WTC11 (cell line): Measurements from ENCODE around the gene ZNF367. TPM values are rescaled to one million over a fixed set of nuclear protein-coding genes. Genes with fewer than 3 reads are reported as not detected.

Source experiments
- ATAC-seq: fragments of 200-7000 bp; cut with Tn5 transposase; 2 replicates; pipeline ENCODE4 v1.10.0; 2021; ENCODE audit warnings: mild to moderate bottlenecking, moderate library complexity
- CTCF ChIA-PET: fragments of 300-600 bp; sonication (Branson Sonifier 250); formaldehyde crosslinking; loops from one replicate; lab custom pipeline; 2021; ENCODE audit warnings: antibody characterized with exemption; lab: Charles Lee
- POLR2A ChIA-PET: fragments of 350-600 bp; sonication (Branson Sonifier 250); formaldehyde crosslinking; loops from one replicate; lab custom pipeline; 2021; ENCODE audit warnings: antibody characterized with exemption; lab: Charles Lee
- DNase-seq: peaks from one replicate; pipeline ENCODE4 v3.0.0; 2021; ENCODE audit warnings: low spot score
- H3K27ac Mint-ChIP-seq: 2 replicates; pipeline ENCODE4 v1.8.0; 2021; ENCODE audit warnings: mixed read lengths
- H3K27me3 Mint-ChIP-seq: 2 replicates; pipeline ENCODE4 v1.8.0; 2021; ENCODE audit warnings: low read depth, mild to moderate bottlenecking, moderate library complexity, mixed read lengths
- H3K36me3 Mint-ChIP-seq: 2 replicates; pipeline ENCODE4 v1.8.0; 2021; ENCODE audit warnings: mixed read lengths
- H3K4me1 Mint-ChIP-seq: 2 replicates; pipeline ENCODE4 v1.8.0; 2022; ENCODE audit warnings: mixed read lengths
- H3K4me3 Mint-ChIP-seq: 2 replicates; pipeline ENCODE4 v1.8.0; 2021; ENCODE audit warnings: mild to moderate bottlenecking, moderate library complexity, mixed read lengths
- H3K9me3 Mint-ChIP-seq: 2 replicates; pipeline ENCODE4 v1.8.0; 2021; ENCODE audit warnings: mixed read lengths
- ARID4B ChIP-seq: sonication (generic); formaldehyde crosslinking; IDR thresholded peaks from 2 replicates; pipeline ENCODE4 v1.8.0; 2023; ENCODE audit warnings: missing genetic modification reagents, mild to moderate bottlenecking, borderline replicate concordance
- CBFB ChIP-seq: sonication (generic); formaldehyde crosslinking; IDR thresholded peaks from 2 replicates; pipeline ENCODE4 v1.8.1; 2022; ENCODE audit warnings: mild to moderate bottlenecking, low read depth, missing genetic modification reagents
- ELF4 ChIP-seq: sonication (generic); formaldehyde crosslinking; IDR thresholded peaks from 2 replicates; pipeline ENCODE4 v1.8.1; 2022; ENCODE audit warnings: low read depth, mild to moderate bottlenecking, moderate library complexity, missing genetic modification reagents
- MLX ChIP-seq: sonication (generic); formaldehyde crosslinking; IDR thresholded peaks from 2 replicates; pipeline ENCODE4 v1.8.1; 2023; ENCODE audit warnings: mild to moderate bottlenecking, missing genetic modification reagents, moderate library complexity
- MYBL2 ChIP-seq: sonication (generic); formaldehyde crosslinking; IDR thresholded peaks from 2 replicates; pipeline ENCODE4 v1.8.1; 2023; ENCODE audit warnings: mild to moderate bottlenecking, moderate library complexity, missing genetic modification reagents
- NFATC4 ChIP-seq: fragments of 250-450 bp; sonication (Bioruptor Pico); IDR thresholded peaks from 2 replicates; pipeline ENCODE4 v1.9.0; 2021; ENCODE audit warnings: mild to moderate bottlenecking
- NR3C1 ChIP-seq: sonication (generic); formaldehyde crosslinking; conservative IDR thresholded peaks from 2 replicates; pipeline ENCODE4 v1.8.1; 2023; ENCODE audit warnings: low read depth, mild to moderate bottlenecking, missing genetic modification reagents
- PRRX2 ChIP-seq: fragments of 250-450 bp; sonication (Bioruptor Pico); IDR thresholded peaks from 2 replicates; pipeline ENCODE4 v1.8.0; 2021; ENCODE audit warnings: mild to moderate bottlenecking
- SOX15 ChIP-seq: fragments of 250-450 bp; sonication (Bioruptor Pico); IDR thresholded peaks from 2 replicates; pipeline ENCODE4 v1.9.0; 2021; ENCODE audit warnings: mild to moderate bottlenecking
- TCF7 ChIP-seq: sonication (generic); formaldehyde crosslinking; IDR thresholded peaks from 2 replicates; pipeline ENCODE4 v1.8.0; 2022; ENCODE audit warnings: mild to moderate bottlenecking, low read depth, missing genetic modification reagents, moderate library complexity
- USF1 ChIP-seq: sonication (generic); formaldehyde crosslinking; IDR thresholded peaks from 2 replicates; pipeline ENCODE4 v1.8.0; 2022; ENCODE audit warnings: mild to moderate bottlenecking, missing genetic modification reagents
- ZNF138 ChIP-seq: sonication (generic); formaldehyde crosslinking; conservative IDR thresholded peaks from 2 replicates; pipeline ENCODE4 v1.8.1; 2022; ENCODE audit warnings: mild to moderate bottlenecking, moderate library complexity, missing genetic modification reagents
- ZNF219 ChIP-seq: sonication (generic); formaldehyde crosslinking; IDR thresholded peaks from 2 replicates; pipeline ENCODE4 v1.8.0; 2023; ENCODE audit warnings: missing genetic modification reagents, mild to moderate bottlenecking, borderline replicate concordance
- ZNF317 ChIP-seq: sonication (generic); formaldehyde crosslinking; IDR thresholded peaks from 2 replicates; pipeline ENCODE4 v1.8.1; 2023; ENCODE audit warnings: low read depth, mild to moderate bottlenecking, moderate library complexity, missing genetic modification reagents, borderline replicate concordance
- ZNF423 ChIP-seq: fragments of 250-450 bp; sonication (Bioruptor Pico); IDR thresholded peaks from 2 replicates; pipeline ENCODE4 v2.1.2; 2022; ENCODE audit warnings: mild to moderate bottlenecking, moderate library complexity
- total RNA-seq: library from RNA; stranded (reverse); gene quantifications from 3 replicates; pipeline ENCODE4 v1.2.3, GENCODE V29; 2021
- TF ChIP-seq, protein P1 (sequence below): sonication (generic); formaldehyde crosslinking; IDR thresholded peaks from 2 replicates; pipeline ENCODE4 v1.8.1; 2023; ENCODE audit warnings: mild to moderate bottlenecking, missing genetic modification reagents
- TF ChIP-seq, protein P2 (sequence below): sonication (generic); formaldehyde crosslinking; IDR thresholded peaks from 2 replicates; pipeline ENCODE4 v1.8.1; 2022; ENCODE audit warnings: missing genetic modification reagents, borderline replicate concordance
- TF ChIP-seq, protein P3 (sequence below): sonication (generic); formaldehyde crosslinking; IDR thresholded peaks from 2 replicates; pipeline ENCODE4 v1.8.1; 2023; ENCODE audit warnings: mild to moderate bottlenecking, missing genetic modification reagents

ZNF367 gene
- total RNA-seq, 1 experiment from 2014 or later = 7.4 TPM

DNA sequence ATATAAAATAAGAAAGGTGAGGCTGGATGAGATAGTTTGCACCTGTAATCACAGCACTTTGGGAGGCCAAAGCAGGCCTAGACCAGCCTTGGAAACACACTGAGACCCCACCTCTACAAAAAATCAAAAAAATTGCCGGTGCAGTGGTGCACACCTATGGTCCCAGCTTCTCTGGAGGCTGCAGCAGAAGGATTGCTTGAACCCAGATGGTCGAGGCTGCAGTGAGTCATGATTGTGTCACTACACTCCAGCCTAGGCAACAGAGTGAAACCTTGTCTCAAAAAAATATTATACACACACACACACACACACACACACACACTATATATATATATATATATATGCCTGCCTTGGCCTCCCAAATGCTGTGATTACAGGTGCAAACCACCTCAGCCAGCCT lies 36.0 kb downstream of the ZNF367 start (continued):
- TF ChIP-seq, protein P1, sequence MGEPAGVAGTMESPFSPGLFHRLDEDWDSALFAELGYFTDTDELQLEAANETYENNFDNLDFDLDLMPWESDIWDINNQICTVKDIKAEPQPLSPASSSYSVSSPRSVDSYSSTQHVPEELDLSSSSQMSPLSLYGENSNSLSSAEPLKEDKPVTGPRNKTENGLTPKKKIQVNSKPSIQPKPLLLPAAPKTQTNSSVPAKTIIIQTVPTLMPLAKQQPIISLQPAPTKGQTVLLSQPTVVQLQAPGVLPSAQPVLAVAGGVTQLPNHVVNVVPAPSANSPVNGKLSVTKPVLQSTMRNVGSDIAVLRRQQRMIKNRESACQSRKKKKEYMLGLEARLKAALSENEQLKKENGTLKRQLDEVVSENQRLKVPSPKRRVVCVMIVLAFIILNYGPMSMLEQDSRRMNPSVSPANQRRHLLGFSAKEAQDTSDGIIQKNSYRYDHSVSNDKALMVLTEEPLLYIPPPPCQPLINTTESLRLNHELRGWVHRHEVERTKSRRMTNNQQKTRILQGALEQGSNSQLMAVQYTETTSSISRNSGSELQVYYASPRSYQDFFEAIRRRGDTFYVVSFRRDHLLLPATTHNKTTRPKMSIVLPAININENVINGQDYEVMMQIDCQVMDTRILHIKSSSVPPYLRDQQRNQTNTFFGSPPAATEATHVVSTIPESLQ = no peak
- TF ChIP-seq ZNF423 = no peak
- TF ChIP-seq, all 79 proteins: peak for 0

DNA sequence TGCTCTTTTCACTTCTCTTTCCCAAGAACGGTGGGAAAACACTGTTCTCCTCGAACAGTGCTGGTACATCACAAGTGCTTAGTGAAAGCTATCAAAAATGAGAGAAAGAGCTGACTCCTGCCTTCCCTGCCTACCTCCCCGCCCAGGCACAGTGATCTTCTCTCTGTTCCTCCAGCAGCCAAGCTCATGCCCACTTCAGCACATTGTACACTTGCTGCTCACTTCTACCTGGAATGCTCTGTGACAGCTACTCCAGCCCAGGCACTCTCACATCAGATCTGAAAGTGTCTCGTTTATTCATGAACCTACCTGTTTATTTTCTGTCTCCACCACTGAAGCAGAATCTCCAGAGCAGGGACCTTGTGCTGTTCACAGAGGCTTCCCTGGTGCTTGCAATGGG lies 36.5 kb downstream of the ZNF367 start:
- POLR2A ChIA-PET = no interaction called here
- H3K4me3 Mint-ChIP-seq = no peak overlapping the region
- peaks cover 32% of the 10 kb centered on the region for H3K4me1 Mint-ChIP-seq

More for the DNA sequence above, 36.5 kb downstream of the ZNF367 start:
- no peaks in the 10 kb centered on the region; the same call in 1 of the 2 replicates for H3K36me3 Mint-ChIP-seq
- no peak for ATAC-seq
- H3K27ac Mint-ChIP-seq = no peak overlapping the region
- no peak for DNase-seq
- H3K27me3 Mint-ChIP-seq = no peaks in the 10 kb centered on the region; the same call in 1 of the 2 replicates
- H3K9me3 Mint-ChIP-seq = no peaks in the 10 kb centered on the region
- TF ChIP-seq, protein P2, sequence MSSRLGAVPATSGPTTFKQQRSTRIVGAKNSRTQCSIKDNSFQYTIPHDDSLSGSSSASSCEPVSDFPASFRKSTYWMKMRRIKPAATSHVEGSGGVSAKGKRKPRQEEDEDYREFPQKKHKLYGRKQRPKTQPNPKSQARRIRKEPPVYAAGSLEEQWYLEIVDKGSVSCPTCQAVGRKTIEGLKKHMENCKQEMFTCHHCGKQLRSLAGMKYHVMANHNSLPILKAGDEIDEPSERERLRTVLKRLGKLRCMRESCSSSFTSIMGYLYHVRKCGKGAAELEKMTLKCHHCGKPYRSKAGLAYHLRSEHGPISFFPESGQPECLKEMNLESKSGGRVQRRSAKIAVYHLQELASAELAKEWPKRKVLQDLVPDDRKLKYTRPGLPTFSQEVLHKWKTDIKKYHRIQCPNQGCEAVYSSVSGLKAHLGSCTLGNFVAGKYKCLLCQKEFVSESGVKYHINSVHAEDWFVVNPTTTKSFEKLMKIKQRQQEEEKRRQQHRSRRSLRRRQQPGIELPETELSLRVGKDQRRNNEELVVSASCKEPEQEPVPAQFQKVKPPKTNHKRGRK (CRISPR knock-in tag) = no peak
- TF ChIP-seq PRRX2 (CRISPR knock-in tag) = no peak
- TF ChIP-seq ZNF219 (CRISPR knock-in tag) = no peak
- no peak for TF ChIP-seq ZNF138
- TF ChIP-seq ZNF317 (CRISPR knock-in tag) = no peak
- TF ChIP-seq ELF4 = no peak
- no peak for TF ChIP-seq NR3C1 (CRISPR knock-in tag)
- TF ChIP-seq, protein P1 = no peak
- TF ChIP-seq SOX15 (CRISPR knock-in tag) = no peak
- TF ChIP-seq NFATC4 (CRISPR knock-in tag) = no peak
- TF ChIP-seq MYBL2 (CRISPR knock-in tag) = no peak
- TF ChIP-seq ARID4B = no peak
- TF ChIP-seq CBFB (CRISPR knock-in tag) = no peak
- no peak for TF ChIP-seq USF1 (CRISPR knock-in tag)
- TF ChIP-seq, protein P3, sequence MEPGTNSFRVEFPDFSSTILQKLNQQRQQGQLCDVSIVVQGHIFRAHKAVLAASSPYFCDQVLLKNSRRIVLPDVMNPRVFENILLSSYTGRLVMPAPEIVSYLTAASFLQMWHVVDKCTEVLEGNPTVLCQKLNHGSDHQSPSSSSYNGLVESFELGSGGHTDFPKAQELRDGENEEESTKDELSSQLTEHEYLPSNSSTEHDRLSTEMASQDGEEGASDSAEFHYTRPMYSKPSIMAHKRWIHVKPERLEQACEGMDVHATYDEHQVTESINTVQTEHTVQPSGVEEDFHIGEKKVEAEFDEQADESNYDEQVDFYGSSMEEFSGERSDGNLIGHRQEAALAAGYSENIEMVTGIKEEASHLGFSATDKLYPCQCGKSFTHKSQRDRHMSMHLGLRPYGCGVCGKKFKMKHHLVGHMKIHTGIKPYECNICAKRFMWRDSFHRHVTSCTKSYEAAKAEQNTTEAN (CRISPR knock-in tag) = no peak
- TF ChIP-seq TCF7 (CRISPR knock-in tag) = no peak
- no peak for TF ChIP-seq MLX
- CTCF ChIA-PET = no interaction called here
